DND-41 (cell line): ENCODE results near the gene MELTF.

ENCODE experiments used
- ATAC-seq: fragments of 200-7000 bp; cut with Tn5 transposase; 3 replicates; pipeline ENCODE4 v1.9.1; 2021; ENCODE audit warnings: low read depth; ENCODE audit not compliant: insufficient read depth
- DNase-seq: peaks from one replicate; pipeline ENCODE4 v3.0.0-alpha.2; 2020
- H2AFZ ChIP-seq: 2 replicates; pipeline ENCODE4 v1.6.0; 2012; ENCODE audit warnings: low read depth, low read length
- H3K27ac ChIP-seq: 2 replicates; pipeline ENCODE4 v1.5.1; 2012; ENCODE audit warnings: low read length, inconsistent platforms
- H3K27me3 ChIP-seq: fragments of 200-600 bp; sonication (generic); 2 replicates; pipeline ENCODE4 v1.6.0; 2012; ENCODE audit warnings: low read length, mild to moderate bottlenecking, inconsistent platforms; ENCODE audit not compliant: insufficient read depth, poor library complexity
- H3K36me3 ChIP-seq: 2 replicates; pipeline ENCODE4 v1.5.1; 2012; ENCODE audit warnings: low read length, inconsistent platforms; ENCODE audit not compliant: insufficient read depth
- H3K4me1 ChIP-seq: 2 replicates; pipeline ENCODE4 v1.5.1; 2012; ENCODE audit warnings: mild to moderate bottlenecking, low read length; ENCODE audit not compliant: insufficient read depth
- H3K4me2 ChIP-seq: 2 replicates; pipeline ENCODE4 v1.6.0; 2012; ENCODE audit warnings: mild to moderate bottlenecking, moderate library complexity, low read length, inconsistent platforms; ENCODE audit not compliant: insufficient read depth
- H3K4me3 ChIP-seq, 2 experiments: fragments of 200-600 bp in 1 of 2; shearing (Covaris generic) in 1 of 2; 2 replicates each; pipeline ENCODE4 v1.5.1; 2012 to 2016; ENCODE audit warnings: inconsistent platforms in 2 of 2, low read length in 2 of 2, mild to moderate bottlenecking in 2 of 2, low read depth in 1 of 2, moderate library complexity in 1 of 2
- H3K79me2 ChIP-seq: 2 replicates; pipeline ENCODE4 v1.6.0; 2012; ENCODE audit warnings: low read length, inconsistent platforms; ENCODE audit not compliant: insufficient read depth
- H3K9ac ChIP-seq: 2 replicates; pipeline ENCODE4 v1.6.0; 2012; ENCODE audit warnings: low read depth, mild to moderate bottlenecking, inconsistent platforms, low read length, moderate library complexity
- H3K9me3 ChIP-seq: 2 replicates; pipeline ENCODE4 v1.5.1; 2012; ENCODE audit warnings: low read length, moderate library complexity, mild to moderate bottlenecking, inconsistent platforms; ENCODE audit not compliant: insufficient read depth, severe bottlenecking
- H4K20me1 ChIP-seq: 2 replicates; pipeline ENCODE4 v1.6.0; 2012; ENCODE audit warnings: low read length; ENCODE audit not compliant: insufficient read depth
- CTCF ChIP-seq: IDR thresholded peaks from 2 replicates; pipeline ENCODE4 v1.5.1; 2012; ENCODE audit warnings: borderline replicate concordance, low read length, moderate library complexity, mild to moderate bottlenecking; ENCODE audit not compliant: poor library complexity, severe bottlenecking; ENCODE audit errors: extremely low read depth
- EZH2 ChIP-seq: IDR thresholded peaks from 3 replicates; pipeline ENCODE4 v1.6.1; 2012; ENCODE audit warnings: borderline replicate concordance, low read depth, mild to moderate bottlenecking, moderate library complexity, low read length, inconsistent platforms; ENCODE audit not compliant: severe bottlenecking

MELTF gene

GRCh38 chr3:197029511-197030167, at the start of gene MELTF:
TSS of gene MELTF (minus strand) at chr3:197029817. CDS start at chr3:197029702, 115 bp downstream.
- H3K79me2 ChIP-seq, result peaks cover 3% of the 10 kb centered on the region; the same call in 1 of the 2 replicates
- H4K20me1 ChIP-seq, result 0 out of 2 replicates have a peak, but pooled peaks cover 3% of the 10 kb centered on the region
- H3K4me1 ChIP-seq, result peaks cover 15% of the 10 kb centered on the region
- H3K4me3 ChIP-seq, result peak within 1 kb of the TSS; percentile 67 to 72; a peak in 3 of 4 replicates
- H3K9ac ChIP-seq, result peak within 1 kb of the TSS; percentile 85
- peaks cover 4% of the 10 kb centered on the region; the same call in 1 of the 2 replicates for H3K36me3 ChIP-seq
- TF ChIP-seq CTCF, result peak; percentile 87
- TF ChIP-seq EZH2, result no peak
- H3K27ac ChIP-seq, result peak within 1 kb of the TSS; percentile 52; the same call in 1 of the 2 replicates
- ATAC-seq, result peak; percentile 98
- H2AFZ ChIP-seq, result peak within 1 kb of the TSS; percentile 79
- H3K9me3 ChIP-seq, result no peaks in the 10 kb centered on the region
- H3K27me3 ChIP-seq, result no peaks in the 10 kb centered on the region
- DNase-seq, result peak; percentile 79
- peak within 1 kb of the TSS; percentile 96 for H3K4me2 ChIP-seq

GRCh38 chr3:197076415-197076814, 46.8 kb upstream of the MELTF start:
- DNase-seq (no peak), ATAC-seq (no peak)
- H3K27ac ChIP-seq, result no peak overlapping the region
- H3K9ac ChIP-seq, result no peak overlapping the region
- H3K4me2 ChIP-seq, result no peak overlapping the region
- no peaks in the 10 kb centered on the region for H3K27me3 ChIP-seq
- no peak for TF ChIP-seq CTCF
- no peak for TF ChIP-seq EZH2
- no peaks in the 10 kb centered on the region for H3K9me3 ChIP-seq
- no peaks in the 10 kb centered on the region for H3K79me2 ChIP-seq
- H3K4me3 ChIP-seq, result no peak overlapping the region
- no peak overlapping the region for H2AFZ ChIP-seq
- no peaks in the 10 kb centered on the region for H3K4me1 ChIP-seq
- H4K20me1 ChIP-seq, result no peaks in the 10 kb centered on the region
- peaks cover 27% of the 10 kb centered on the region; the same call in 1 of the 2 replicates for H3K36me3 ChIP-seq

- TF ChIP-seq CTCF (no peak), EZH2 (no peak)
- no peak overlapping the region for H3K4me2 ChIP-seq
- no peak overlapping the region for H3K9ac ChIP-seq
- ATAC-seq, result no peak
- no peaks in the 10 kb centered on the region for H3K79me2 ChIP-seq
- H3K27me3 ChIP-seq, result no peaks in the 10 kb centered on the region
- H2AFZ ChIP-seq, result no peak overlapping the region
- no peaks in the 10 kb centered on the region for H3K9me3 ChIP-seq
- no peaks in the 10 kb centered on the region for H4K20me1 ChIP-seq
- H3K36me3 ChIP-seq, result peaks cover 25% of the 10 kb centered on the region
- no peak for DNase-seq
- H3K27ac ChIP-seq, result no peak overlapping the region
- H3K4me1 ChIP-seq, result no peaks in the 10 kb centered on the region
- no peak overlapping the region for H3K4me3 ChIP-seq
These were observed 38.5 kb upstream of the MELTF start for GRCh38 chr3:197068077-197068476.
